NB4 (cell line): ENCODE results near the gene FAT3.

Experiments used
- CTCF ChIP-seq: IDR thresholded peaks from one replicate; pipeline ENCODE4 v1.5.1; 2012; ENCODE audit warnings: low read depth, low read length
- MAX ChIP-seq: IDR thresholded peaks from 2 replicates; pipeline ENCODE4 v1.6.1; 2011; ENCODE audit warnings: low read depth, low read length
- MYC ChIP-seq: IDR thresholded peaks from 2 replicates; pipeline ENCODE4 v1.6.1; 2011; ENCODE audit warnings: low read depth, low read length

GRCh38 chr11:92190535-92191206, 33.9 kb upstream of the FAT3 start:
- TF ChIP-seq CTCF: no peak
- TF ChIP-seq MAX: no peak
- TF ChIP-seq MYC: no peak
